A673 (cell line): ENCODE results near the gene DACT1.

Source experiments
- EZH2 ChIP-seq: fragments of 200-600 bp; sonication (generic); IDR thresholded peaks from 2 replicates; pipeline ENCODE4 v1.6.1; 2017; ENCODE audit warnings: borderline replicate concordance, low read depth, mild to moderate bottlenecking, mixed read lengths, antibody characterized with exemption, low read length; ENCODE audit not compliant: poor library complexity, severe bottlenecking
- TF ChIP-seq, protein P1 (sequence below): fragments of 300-800, 200-600 bp; sonication (generic); conservative IDR thresholded peaks from 2 replicates; pipeline ENCODE4 v1.5.1; 2017; ENCODE audit warnings: low read depth, mild to moderate bottlenecking, antibody characterized with exemption, low read length, moderate library complexity, mixed read lengths

- TF ChIP-seq, protein P1, sequence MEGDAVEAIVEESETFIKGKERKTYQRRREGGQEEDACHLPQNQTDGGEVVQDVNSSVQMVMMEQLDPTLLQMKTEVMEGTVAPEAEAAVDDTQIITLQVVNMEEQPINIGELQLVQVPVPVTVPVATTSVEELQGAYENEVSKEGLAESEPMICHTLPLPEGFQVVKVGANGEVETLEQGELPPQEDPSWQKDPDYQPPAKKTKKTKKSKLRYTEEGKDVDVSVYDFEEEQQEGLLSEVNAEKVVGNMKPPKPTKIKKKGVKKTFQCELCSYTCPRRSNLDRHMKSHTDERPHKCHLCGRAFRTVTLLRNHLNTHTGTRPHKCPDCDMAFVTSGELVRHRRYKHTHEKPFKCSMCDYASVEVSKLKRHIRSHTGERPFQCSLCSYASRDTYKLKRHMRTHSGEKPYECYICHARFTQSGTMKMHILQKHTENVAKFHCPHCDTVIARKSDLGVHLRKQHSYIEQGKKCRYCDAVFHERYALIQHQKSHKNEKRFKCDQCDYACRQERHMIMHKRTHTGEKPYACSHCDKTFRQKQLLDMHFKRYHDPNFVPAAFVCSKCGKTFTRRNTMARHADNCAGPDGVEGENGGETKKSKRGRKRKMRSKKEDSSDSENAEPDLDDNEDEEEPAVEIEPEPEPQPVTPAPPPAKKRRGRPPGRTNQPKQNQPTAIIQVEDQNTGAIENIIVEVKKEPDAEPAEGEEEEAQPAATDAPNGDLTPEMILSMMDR: no peak
- TF ChIP-seq EZH2: no peak
Measured at GRCh38 chr14:58626431-58626831, 11.3 kb upstream of the DACT1 start.
